HG02763 (cell line): ENCODE data around the gene GJA1.

Source experiments
- ATAC-seq: cut with Tn5 transposase; IDR thresholded peaks from one replicate; pipeline ENCODE4 v1.9.1; 2021; ENCODE audit warnings: mild to moderate bottlenecking, moderate library complexity; ENCODE audit not compliant: unreplicated experiment

The GJA1 gene

DNA sequence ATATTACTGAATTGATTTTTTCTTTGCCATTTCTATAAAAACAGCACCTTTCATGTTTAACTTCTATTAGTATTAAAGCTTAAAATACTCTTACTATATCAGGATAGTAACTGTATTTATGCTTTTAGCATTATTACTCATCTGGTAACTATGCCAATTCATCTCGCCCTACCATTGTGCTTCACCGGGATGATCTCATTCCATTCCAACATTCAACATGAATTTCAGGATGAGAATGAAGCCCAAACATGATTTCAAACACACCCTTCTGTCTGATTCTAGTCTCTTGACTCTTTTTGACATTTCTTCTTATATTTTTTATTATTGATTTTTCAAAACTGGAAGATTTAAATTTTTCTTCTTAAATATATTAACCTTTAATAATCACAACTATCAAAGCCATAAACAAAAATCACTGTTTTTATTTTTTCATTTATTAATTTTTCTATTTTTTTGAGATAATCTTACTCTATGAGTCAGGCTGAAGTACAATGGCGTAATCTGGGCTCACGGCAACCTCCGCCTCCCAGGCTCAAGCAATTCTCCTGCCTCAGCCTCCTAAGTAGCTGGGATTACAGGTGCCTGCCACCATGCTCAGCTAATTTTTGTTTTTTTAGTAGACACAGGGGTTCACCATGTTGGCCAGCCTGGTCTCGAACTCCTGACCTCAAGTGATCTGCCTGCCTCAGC, 46.7 kb downstream of the GJA1 start:
- ATAC-seq = no peak

DNA sequence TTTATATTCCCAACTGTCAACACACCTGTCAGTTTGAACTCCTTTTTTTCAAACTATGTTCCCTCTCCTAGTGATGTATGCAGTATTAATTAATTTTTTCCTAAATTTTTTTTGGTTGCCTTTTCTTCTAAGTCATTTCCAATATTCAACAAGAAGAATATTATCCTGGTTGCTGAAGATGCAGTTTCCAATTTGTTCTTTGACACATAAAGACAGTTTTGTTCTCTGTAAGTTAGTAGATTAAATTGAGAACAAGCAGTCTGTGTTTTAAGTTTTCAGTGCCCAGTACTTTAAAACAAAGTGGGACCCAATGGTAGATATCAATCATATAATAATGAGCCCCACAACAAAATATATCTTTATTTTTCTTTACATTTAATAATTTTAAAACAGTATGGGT, 47.3 kb downstream of the GJA1 start:
- ATAC-seq = no peak

DNA sequence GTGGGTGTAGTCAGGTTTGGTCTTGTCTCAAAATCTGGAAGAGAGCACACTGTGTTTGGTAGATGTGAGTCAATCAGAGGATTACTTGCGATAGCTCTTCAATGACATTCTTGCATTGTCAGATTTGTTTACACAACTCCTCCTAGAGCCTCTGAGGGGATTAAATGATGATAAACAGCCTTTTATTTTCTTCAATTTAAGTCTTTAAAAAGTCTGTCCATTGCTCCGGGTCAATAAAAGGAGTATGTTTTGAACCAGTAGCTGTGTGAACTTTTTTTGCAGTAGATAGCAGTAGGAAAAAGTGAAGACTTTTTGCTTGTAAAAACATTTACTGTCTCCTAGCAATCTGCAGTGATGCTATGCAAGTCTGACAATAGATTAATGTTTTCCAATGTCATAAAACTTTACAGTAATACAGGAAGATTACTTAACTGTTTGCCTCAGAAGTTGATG, 49.9 kb downstream of the GJA1 start:
- ATAC-seq = no peak

DNA sequence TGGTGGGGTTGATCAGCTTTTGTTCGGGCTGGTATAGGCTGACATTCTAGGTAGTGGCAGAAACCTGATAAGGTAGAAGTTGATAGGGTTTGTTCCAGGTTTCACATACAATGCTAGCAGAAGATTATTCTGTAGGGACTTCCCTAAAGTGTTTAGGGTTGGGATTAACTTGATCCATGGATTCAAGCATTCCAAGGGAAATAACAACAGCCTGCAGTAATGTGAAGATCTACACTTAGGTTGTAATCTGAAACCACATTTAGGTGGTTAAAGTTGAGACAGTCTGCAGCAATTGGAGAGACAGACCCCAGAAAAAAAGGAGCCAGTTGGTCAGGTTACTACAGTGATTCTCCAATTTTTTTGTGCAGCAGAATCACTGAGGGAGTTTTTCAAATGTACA, 56.1 kb downstream of the GJA1 start:
- ATAC-seq = no peak

DNA sequence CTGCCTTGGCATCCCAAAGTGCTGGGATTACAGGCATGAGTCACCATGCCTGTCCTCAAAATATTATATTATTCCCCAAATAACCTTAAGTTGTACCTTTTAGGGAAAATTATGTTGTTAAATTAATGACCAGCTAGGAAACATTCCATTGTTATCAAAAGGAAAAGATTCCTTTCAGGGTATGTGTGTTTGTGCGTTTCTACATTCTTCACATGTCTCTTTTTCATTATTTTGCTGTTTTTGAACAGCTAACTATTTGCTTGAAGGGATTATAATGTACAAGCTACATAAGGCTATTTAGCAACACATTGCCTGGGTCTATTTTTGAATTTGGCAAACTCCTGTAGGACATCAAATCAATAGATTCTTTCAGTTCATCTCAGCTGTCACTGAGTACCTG, 57.1 kb downstream of the GJA1 start:
- ATAC-seq = no peak

DNA sequence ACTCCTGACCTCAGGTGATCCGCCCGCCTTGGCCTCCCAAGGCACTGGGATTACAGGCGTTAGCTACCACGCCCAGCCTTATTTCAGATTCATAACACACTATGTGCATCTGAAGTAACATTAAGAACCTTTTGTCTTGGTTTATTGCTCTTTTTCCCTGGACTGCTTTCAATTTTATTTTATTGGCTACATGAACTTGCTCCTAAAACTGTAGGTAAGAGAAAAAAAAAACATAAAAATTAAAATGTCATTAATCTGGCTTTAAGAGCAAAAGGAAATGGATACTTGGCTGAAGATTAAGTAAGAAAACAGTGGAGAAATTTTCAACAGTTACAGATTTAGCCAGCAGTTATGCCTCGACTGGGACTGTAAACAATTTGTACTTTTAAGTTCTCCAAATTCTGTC, 62.5 kb downstream of the GJA1 start:
- ATAC-seq = no peak

DNA sequence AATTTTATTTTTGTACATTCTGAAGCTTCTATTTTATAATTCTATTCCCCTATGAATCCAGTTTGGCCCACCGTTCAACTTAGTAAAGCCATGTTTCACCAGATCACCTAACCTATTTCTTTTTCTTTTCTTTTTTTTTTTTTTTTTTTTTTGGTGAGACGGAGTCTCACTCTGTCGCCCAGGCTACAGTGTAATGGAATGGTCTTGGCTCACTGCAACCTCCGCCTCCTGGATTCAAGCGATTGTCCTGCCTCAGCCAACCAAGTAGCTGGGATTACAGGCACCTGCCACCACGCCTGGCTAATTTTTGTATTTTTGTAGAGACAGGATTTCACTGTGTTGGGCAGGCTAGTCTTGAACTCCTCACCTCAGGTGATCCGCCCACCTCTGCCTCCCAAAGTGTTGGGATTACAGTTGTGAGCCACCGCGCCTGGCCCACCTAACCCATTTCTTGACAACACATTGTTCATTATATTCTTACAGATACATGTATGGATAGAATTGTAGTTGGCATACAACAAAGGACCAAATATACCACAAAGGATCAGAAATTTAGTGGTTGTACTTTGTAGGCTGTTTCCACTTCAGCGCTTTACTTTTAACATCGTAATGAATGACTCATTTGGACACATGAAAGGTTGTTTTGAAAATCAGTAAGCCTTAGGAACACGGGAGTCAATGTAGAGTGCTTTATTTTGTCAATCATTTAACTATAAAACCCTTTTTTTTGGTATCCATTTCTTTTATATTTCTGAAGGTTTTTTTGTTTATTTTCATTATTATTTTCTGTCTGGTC, 63.2 kb downstream of the GJA1 start:
- no peak for ATAC-seq
